Stimulated activated naive CD8-positive, alpha-beta T cell treated with anti-CD3 and anti-CD28 coated beads, Interleukin-15, Interleukin-2, amounts not matched to agents 100 ng/mL and 50 ng/mL, for 24 hours (primary cell): ENCODE data around the gene STIP1.

Experiments used
- H3K27ac Mint-ChIP-seq: one replicate; pipeline ENCODE4 v1.8.0; 2021; ENCODE audit warnings: mild to moderate bottlenecking, mixed read lengths
- H3K27me3 Mint-ChIP-seq: one replicate; pipeline ENCODE4 v1.8.0; 2021; ENCODE audit warnings: mixed read lengths
- H3K36me3 Mint-ChIP-seq: one replicate; pipeline ENCODE4 v1.8.0; 2021; ENCODE audit warnings: low read depth, mixed read lengths
- H3K4me1 Mint-ChIP-seq: one replicate; pipeline ENCODE4 v1.8.0; 2021; ENCODE audit warnings: low read depth, mixed read lengths
- H3K4me3 Mint-ChIP-seq: one replicate; pipeline ENCODE4 v1.8.0; 2021; ENCODE audit warnings: mild to moderate bottlenecking, mixed read lengths
- H3K9me3 Mint-ChIP-seq: one replicate; pipeline ENCODE4 v1.8.0; 2021; ENCODE audit warnings: mixed read lengths

Gene STIP1

DNA sequence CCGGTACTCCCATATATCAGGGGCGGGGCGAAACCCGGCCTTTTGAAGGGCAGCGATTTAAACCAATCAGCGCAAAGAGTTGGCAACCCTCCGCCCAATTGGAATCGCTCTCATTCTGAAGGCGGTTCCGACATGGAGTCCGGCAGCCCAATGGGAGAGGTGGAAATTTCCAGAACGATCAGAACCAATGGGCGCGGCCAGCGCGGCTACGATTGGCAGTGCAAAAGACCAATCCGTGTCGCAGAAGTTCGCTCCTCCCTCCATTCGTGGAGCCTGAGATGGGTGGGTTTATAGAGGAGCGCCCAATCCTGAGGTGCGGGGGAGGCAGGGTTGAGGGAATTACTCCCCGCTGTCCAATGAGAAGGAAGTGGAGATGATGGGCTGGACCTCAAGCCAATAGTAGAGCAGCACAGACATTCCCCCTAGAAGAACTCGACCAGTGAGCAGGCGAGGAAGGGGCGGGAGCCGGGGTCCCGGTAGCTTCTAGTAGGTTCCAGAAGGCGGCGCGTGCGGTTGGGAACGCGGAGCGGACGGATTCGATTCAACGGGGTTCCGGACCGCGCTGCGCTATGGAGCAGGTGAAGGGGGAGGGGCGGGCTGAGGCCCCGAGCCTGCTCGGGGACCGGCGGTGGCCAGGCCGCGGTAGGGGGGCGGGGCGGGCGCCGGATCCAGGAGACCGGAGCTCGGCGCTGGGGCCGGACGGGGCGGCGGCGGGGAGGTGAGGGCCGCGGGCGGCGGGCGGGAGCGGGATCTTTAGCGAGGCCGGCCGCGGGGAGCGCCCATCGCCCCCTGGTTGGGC lies at the start of gene STIP1:
TSS of gene STIP1 (plus strand) at position 479 of the 799 bp plus-strand sequence. CDS start at position 570, 91 bp downstream.
- Mint-ChIP-seq H3K9me3 (no peaks in the 10 kb centered on the region), H3K36me3 (peaks cover 18% of the 10 kb centered on the region), H3K27ac (peak within 1 kb of the TSS; percentile 94), H3K4me1 (peaks cover 64% of the 10 kb centered on the region), H3K4me3 (peak within 1 kb of the TSS; percentile 96), H3K27me3 (no peaks in the 10 kb centered on the region)

DNA sequence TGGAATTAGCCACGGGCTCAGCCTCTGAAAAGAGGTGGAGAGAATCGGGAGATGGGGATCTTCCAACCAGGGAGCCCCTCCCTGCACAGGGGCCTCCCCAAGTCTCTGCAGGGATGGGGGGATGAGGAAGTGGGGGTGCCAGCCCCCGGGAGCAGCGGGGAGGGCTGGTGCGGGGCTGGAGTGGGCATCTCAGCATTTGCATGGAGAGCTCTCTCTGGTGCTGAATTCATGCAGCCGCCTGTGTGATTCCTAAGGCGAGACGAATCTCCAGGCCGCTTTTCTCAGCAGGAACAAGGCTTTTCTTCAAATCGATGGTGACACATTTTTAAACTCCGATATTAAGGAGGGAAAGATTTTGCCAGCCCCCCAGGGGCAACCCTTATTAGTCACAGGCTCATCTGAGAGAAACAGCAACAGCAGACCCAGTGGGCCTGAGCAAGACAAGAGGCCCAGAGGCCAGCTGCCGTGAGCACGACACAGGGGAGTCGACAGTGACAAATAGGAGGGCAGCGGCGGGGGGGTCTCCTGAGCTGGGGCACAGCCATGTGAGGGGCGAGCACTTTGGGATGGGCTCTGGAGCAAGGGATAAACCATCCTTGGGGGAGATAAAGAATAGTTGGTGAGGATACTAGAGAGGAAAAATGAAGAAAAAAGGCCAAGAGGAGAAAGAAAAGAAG lies 49.1 kb upstream of the STIP1 start:
- H3K36me3 Mint-ChIP-seq = no peaks in the 10 kb centered on the region
- H3K4me1 Mint-ChIP-seq = no peaks in the 10 kb centered on the region
- H3K27ac Mint-ChIP-seq = no peak overlapping the region
- no peaks in the 10 kb centered on the region for H3K9me3 Mint-ChIP-seq
- no peaks in the 10 kb centered on the region for H3K27me3 Mint-ChIP-seq
- no peak overlapping the region for H3K4me3 Mint-ChIP-seq

DNA sequence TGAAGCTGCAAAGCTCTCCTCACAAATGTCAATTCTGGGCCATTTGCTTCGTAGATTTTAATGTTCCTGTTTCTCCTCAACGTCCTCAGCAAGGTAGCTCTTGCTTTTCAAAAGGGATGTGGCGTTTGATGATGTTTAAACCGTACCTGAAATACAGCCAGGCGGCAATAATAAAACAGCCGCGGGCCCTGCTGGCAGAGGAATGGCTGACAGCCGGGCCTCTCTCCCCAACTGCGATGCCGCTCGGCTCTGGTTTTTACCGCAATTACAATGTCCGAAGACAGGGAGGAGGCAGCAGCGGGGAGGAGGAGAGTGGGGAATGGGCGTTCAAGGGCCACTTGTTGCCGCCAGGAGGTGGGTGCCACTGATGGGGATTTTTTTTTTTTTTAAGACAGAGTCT lies 47.6 kb upstream of the STIP1 start:
- Mint-ChIP-seq H3K27ac (no peak overlapping the region), H3K4me3 (no peak overlapping the region), H3K27me3 (no peaks in the 10 kb centered on the region), H3K4me1 (no peaks in the 10 kb centered on the region), H3K9me3 (no peaks in the 10 kb centered on the region), H3K36me3 (no peaks in the 10 kb centered on the region)

GRCh38 chr11:64139049-64139448 lies 46.9 kb upstream of the STIP1 start:
- Mint-ChIP-seq H3K27ac (no peak overlapping the region), H3K4me1 (peaks cover 6% of the 10 kb centered on the region), H3K27me3 (no peaks in the 10 kb centered on the region), H3K36me3 (no peaks in the 10 kb centered on the region), H3K9me3 (no peaks in the 10 kb centered on the region), H3K4me3 (no peak overlapping the region)

GRCh38 chr11:64140082-64140481 lies 45.9 kb upstream of the STIP1 start:
- Mint-ChIP-seq H3K36me3 (no peaks in the 10 kb centered on the region), H3K27ac (no peak overlapping the region), H3K4me3 (no peak overlapping the region), H3K9me3 (no peaks in the 10 kb centered on the region), H3K4me1 (peaks cover 7% of the 10 kb centered on the region), H3K27me3 (no peaks in the 10 kb centered on the region)

GRCh38 chr11:64141081-64141783 lies 44.7 kb upstream of the STIP1 start:
- H3K4me3 Mint-ChIP-seq = no peak overlapping the region
- no peaks in the 10 kb centered on the region for H3K36me3 Mint-ChIP-seq
- peaks cover 7% of the 10 kb centered on the region for H3K4me1 Mint-ChIP-seq
- H3K9me3 Mint-ChIP-seq = no peaks in the 10 kb centered on the region
- H3K27ac Mint-ChIP-seq = no peak overlapping the region
- no peaks in the 10 kb centered on the region for H3K27me3 Mint-ChIP-seq

DNA sequence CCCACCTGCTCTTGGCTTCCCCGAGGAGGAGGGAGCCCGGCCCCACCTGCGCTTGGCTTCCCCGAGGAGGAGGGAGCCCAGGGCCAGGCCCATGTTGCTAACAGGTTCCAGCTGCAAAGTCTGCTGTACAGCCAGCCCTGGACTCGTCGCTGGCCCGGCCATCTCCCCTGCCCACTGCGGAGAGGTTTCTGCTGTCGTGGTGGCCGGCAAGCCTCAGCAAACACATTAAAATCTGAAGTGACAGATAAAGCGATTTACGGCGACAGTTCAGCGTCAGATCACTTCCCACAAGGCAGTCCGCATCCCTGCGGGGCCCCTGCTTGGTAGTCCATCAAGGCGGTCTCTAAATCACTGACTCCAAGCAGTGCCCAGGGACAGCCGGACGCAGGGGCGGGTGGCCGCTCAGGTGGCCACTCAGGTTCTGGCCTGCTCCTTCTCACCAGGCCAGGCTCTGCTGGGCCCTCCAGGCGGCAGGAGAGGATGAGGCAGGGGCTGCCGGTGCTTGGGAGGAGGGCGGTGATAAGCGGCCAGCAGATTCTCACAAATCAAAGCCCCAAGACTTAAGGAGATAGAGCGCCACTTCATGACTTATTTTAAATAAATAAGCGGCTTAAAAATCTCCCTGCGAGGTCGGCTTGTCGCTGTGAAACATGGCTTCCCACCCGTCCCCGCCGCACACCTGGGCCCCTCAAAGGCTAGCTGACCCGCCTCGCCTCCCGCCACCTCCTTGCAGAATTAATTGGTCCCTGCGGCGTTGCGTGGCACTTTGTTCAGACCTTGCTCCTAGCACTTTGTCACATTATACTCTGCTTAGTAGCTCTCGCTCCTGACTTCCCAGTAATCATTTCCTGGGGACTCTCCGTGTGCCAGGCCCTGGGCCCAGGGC lies 41.1 kb upstream of the STIP1 start:
- H3K9me3 Mint-ChIP-seq = no peaks in the 10 kb centered on the region

GRCh38 chr11:64146036-64146955 lies 39.7 kb upstream of the STIP1 start:
- no peak overlapping the region for H3K27ac Mint-ChIP-seq
- no peaks in the 10 kb centered on the region for H3K36me3 Mint-ChIP-seq
- no peak overlapping the region for H3K4me3 Mint-ChIP-seq
- peaks cover 7% of the 10 kb centered on the region for H3K4me1 Mint-ChIP-seq
- H3K27me3 Mint-ChIP-seq = no peaks in the 10 kb centered on the region
- no peaks in the 10 kb centered on the region for H3K9me3 Mint-ChIP-seq

More for the DNA sequence above, 41.1 kb upstream of the STIP1 start:
- no peak overlapping the region for H3K27ac Mint-ChIP-seq
- H3K4me1 Mint-ChIP-seq = peaks cover 7% of the 10 kb centered on the region
- H3K27me3 Mint-ChIP-seq = no peaks in the 10 kb centered on the region
- H3K36me3 Mint-ChIP-seq = no peaks in the 10 kb centered on the region
- no peak overlapping the region for H3K4me3 Mint-ChIP-seq

DNA sequence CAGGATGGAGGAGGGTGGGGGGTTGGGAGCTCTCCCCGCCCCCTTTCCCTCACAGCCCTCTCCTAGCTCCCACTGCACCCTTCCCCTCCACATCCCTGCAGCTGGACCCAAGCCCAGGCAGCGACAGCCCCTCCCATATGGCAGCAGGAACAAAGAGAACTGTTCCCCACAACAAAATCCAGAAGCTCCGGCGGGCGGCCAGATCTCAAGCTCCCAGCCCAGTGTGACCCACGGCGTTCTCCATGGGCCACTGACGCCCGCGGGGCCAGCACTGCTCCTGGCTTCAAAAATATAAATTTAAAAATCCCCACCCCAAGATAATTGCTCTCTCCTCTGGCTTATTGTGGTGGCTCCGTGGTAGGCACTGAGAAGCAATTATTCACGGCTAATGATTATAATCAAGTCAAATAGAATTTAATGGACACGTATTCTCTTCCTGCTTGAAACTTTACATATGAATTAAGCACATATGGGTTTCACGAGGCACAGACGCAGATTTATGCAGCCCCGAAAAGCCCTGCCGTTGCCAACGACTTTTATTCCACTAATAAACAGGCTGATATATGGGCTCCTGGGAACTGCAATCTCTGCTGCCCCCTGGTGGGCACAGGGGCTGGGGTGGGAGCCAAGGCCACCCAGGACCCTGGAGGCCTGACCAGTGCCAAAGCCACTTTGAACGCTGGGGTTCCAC lies 37.6 kb upstream of the STIP1 start:
- H3K4me3 Mint-ChIP-seq = no peak overlapping the region
- peaks cover 11% of the 10 kb centered on the region for H3K4me1 Mint-ChIP-seq
- H3K27ac Mint-ChIP-seq = no peak overlapping the region
- H3K9me3 Mint-ChIP-seq = no peaks in the 10 kb centered on the region
- no peaks in the 10 kb centered on the region for H3K27me3 Mint-ChIP-seq
- H3K36me3 Mint-ChIP-seq = no peaks in the 10 kb centered on the region

DNA sequence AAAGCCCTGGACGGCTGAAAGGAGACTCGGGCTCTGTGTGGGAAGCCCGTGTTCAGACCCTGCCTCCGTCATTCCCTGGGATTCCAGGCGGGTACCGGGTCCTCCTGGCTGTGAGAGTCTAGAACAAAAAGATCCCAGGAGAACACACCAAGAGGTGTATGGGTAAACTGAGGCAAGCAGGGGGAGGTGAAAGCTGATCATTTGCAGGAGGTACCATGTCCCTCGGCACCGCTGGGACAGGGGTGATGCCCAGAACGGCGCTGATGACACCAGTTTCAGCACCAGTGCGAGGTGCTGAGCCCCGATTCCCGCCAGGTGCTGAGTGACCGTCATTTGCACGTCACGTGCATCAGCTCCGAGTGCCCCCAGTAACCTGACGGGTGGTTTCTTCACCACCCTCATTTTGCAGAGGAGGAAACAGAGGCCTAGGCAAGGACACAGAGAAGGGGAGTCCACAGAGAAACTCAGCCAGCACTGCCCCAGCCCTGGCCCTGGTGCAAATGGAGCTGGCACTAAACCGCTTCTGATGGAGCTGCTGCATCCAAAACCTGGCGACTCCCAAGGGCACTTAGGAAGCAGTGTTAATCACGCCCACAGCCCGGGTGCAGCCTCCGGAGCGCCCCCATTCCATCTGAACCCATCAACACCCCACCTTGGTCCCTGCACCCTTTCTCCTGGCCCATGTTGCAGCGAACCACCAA lies 36.9 kb upstream of the STIP1 start:
- H3K4me3 Mint-ChIP-seq = no peak overlapping the region
- no peaks in the 10 kb centered on the region for H3K27me3 Mint-ChIP-seq
- peaks cover 5% of the 10 kb centered on the region for H3K4me1 Mint-ChIP-seq
- H3K27ac Mint-ChIP-seq = no peak overlapping the region
- H3K36me3 Mint-ChIP-seq = no peaks in the 10 kb centered on the region
- H3K9me3 Mint-ChIP-seq = no peaks in the 10 kb centered on the region

GRCh38 chr11:64150051-64150450 lies 35.9 kb upstream of the STIP1 start:
- H3K27me3 Mint-ChIP-seq = no peaks in the 10 kb centered on the region
- H3K9me3 Mint-ChIP-seq = no peaks in the 10 kb centered on the region
- no peak overlapping the region for H3K4me3 Mint-ChIP-seq
- peaks cover 4% of the 10 kb centered on the region for H3K4me1 Mint-ChIP-seq
- H3K27ac Mint-ChIP-seq = no peak overlapping the region
- H3K36me3 Mint-ChIP-seq = no peaks in the 10 kb centered on the region

GRCh38 chr11:64150481-64151239 lies 35.3 kb upstream of the STIP1 start:
- Mint-ChIP-seq H3K9me3 (no peaks in the 10 kb centered on the region), H3K4me3 (no peak overlapping the region), H3K27me3 (no peaks in the 10 kb centered on the region), H3K36me3 (no peaks in the 10 kb centered on the region), H3K27ac (no peak overlapping the region), H3K4me1 (peaks cover 4% of the 10 kb centered on the region)
